Activated CD8-positive, alpha-beta T cell treated with anti-CD3 and anti-CD28 coated beads for 36 hours (primary cell): Measurements from ENCODE around the gene NT5DC1. TPM values are rescaled to one million over a fixed set of nuclear protein-coding genes. Genes with fewer than 3 reads are reported as not detected.

ENCODE experiments used
- ATAC-seq: fragments of 200-7000 bp; cut with Tn5 transposase; one replicate; pipeline ENCODE4 v1.10.0; 2021; ENCODE audit warnings: mild to moderate bottlenecking, moderate library complexity
- CTCF ChIA-PET: fragments of 350-600 bp; sonication (Branson Sonifier 250); formaldehyde crosslinking; loops from one replicate; lab custom pipeline; 2021; ENCODE audit warnings: antibody characterized with exemption; lab: Charles Lee
- POLR2A ChIA-PET: fragments of 350-600 bp; sonication (Branson Sonifier 250); formaldehyde crosslinking; loops from one replicate; lab custom pipeline; 2021; ENCODE audit warnings: antibody characterized with exemption; lab: Charles Lee
- DNase-seq: peaks from one replicate; pipeline ENCODE4 v3.0.0-alpha.2; 2020
- H3K27ac Mint-ChIP-seq: one replicate; pipeline ENCODE4 v1.8.0; 2021; ENCODE audit warnings: mild to moderate bottlenecking, mixed read lengths
- H3K27me3 Mint-ChIP-seq: one replicate; pipeline ENCODE4 v1.8.0; 2021; ENCODE audit warnings: mixed read lengths
- H3K36me3 Mint-ChIP-seq: one replicate; pipeline ENCODE4 v1.8.0; 2021; ENCODE audit warnings: low read depth, mixed read lengths
- H3K4me1 Mint-ChIP-seq: one replicate; pipeline ENCODE4 v1.8.0; 2021; ENCODE audit warnings: low read depth, mixed read lengths
- H3K4me3 Mint-ChIP-seq: one replicate; pipeline ENCODE4 v1.8.0; 2021; ENCODE audit warnings: mild to moderate bottlenecking, moderate library complexity, mixed read lengths
- H3K9me3 Mint-ChIP-seq: one replicate; pipeline ENCODE4 v1.8.0; 2021; ENCODE audit warnings: mixed read lengths
- CTCF ChIP-seq: fragments of 200-600 bp; IDR thresholded peaks from one replicate; pipeline ENCODE4 v1.8.0; 2022; ENCODE audit warnings: antibody characterized with exemption, mild to moderate bottlenecking
- intact Hi-C: fragments of 100-400 bp; cut with micrococcal nuclease; formaldehyde crosslinking; loops from one replicate; pipeline ENCODE4 v1.10.0; 2022
- total RNA-seq, 2 experiments: library from RNA; stranded (reverse); gene quantifications; one replicate each; pipeline ENCODE4 v1.2.3, GENCODE V29; 2021

Gene NT5DC1
- total RNA-seq, 2 experiments from 2014 or later: 47.8 to 53.3 TPM

- no peaks in the 10 kb centered on the region for H3K27me3 Mint-ChIP-seq
- H3K36me3 Mint-ChIP-seq: no peaks in the 10 kb centered on the region
- DNase-seq (no peak), ATAC-seq (no peak)
- CTCF ChIA-PET: no interaction called here
- POLR2A ChIA-PET: interaction anchor here (1.2 kb wide), 1 partner anchor 10 kb away, joined by 4 read pairs; no protein-coding TSS in a partner anchor
- intact Hi-C loops: no loop called here
- no peaks in the 10 kb centered on the region for H3K9me3 Mint-ChIP-seq
- H3K4me1 Mint-ChIP-seq: no peaks in the 10 kb centered on the region
- no peak overlapping the region for H3K4me3 Mint-ChIP-seq
- no peak for TF ChIP-seq CTCF
- H3K27ac Mint-ChIP-seq: no peak overlapping the region
Observed at GRCh38 chr6:116239856-116240255, 139.2 kb downstream of the NT5DC1 start.

- ATAC-seq (no peak), DNase-seq (no peak)
- no peak for TF ChIP-seq CTCF
- H3K4me3 Mint-ChIP-seq: no peak overlapping the region
- no peaks in the 10 kb centered on the region for H3K27me3 Mint-ChIP-seq
- peaks cover 3% of the 10 kb centered on the region for H3K36me3 Mint-ChIP-seq
- intact Hi-C loops: no loop called here
- no peak overlapping the region for H3K27ac Mint-ChIP-seq
- CTCF ChIA-PET: no interaction called here
- POLR2A ChIA-PET: no interaction called here
- H3K9me3 Mint-ChIP-seq: no peaks in the 10 kb centered on the region
- peaks cover 10% of the 10 kb centered on the region for H3K4me1 Mint-ChIP-seq
Observed at GRCh38 chr6:116244284-116244683, 143.6 kb downstream of the NT5DC1 start.

GRCh38 chr6:116246089-116246488 lies 145.4 kb downstream of the NT5DC1 start:
- Mint-ChIP-seq H3K4me1 (peaks cover 23% of the 10 kb centered on the region), H3K27me3 (no peaks in the 10 kb centered on the region), H3K27ac (no peak overlapping the region), H3K36me3 (peaks cover 13% of the 10 kb centered on the region), H3K9me3 (no peaks in the 10 kb centered on the region), H3K4me3 (no peak overlapping the region)
- POLR2A ChIA-PET: no interaction called here
- DNase-seq (no peak), ATAC-seq (no peak)
- CTCF ChIA-PET: no interaction called here
- no peak for TF ChIP-seq CTCF
- intact Hi-C loops: no loop called here

- no peak for ATAC-seq
- POLR2A ChIA-PET: no interaction called here
- CTCF ChIA-PET: interaction anchor here (1.1 kb wide), 1 partner anchor 30 kb away, joined by 5 read pairs; no protein-coding TSS in a partner anchor
- no peak overlapping the region for H3K27ac Mint-ChIP-seq
- no peak for TF ChIP-seq CTCF
- no peak overlapping the region for H3K4me3 Mint-ChIP-seq
- no peaks in the 10 kb centered on the region for H3K27me3 Mint-ChIP-seq
- DNase-seq: no peak
- peaks cover 35% of the 10 kb centered on the region for H3K4me1 Mint-ChIP-seq
- peaks cover 21% of the 10 kb centered on the region for H3K36me3 Mint-ChIP-seq
- H3K9me3 Mint-ChIP-seq: no peaks in the 10 kb centered on the region
- intact Hi-C loops: no loop called here
Observed at GRCh38 chr6:116247285-116247684, 146.6 kb downstream of the NT5DC1 start.

- H3K27me3 Mint-ChIP-seq: no peaks in the 10 kb centered on the region
- H3K4me1 Mint-ChIP-seq: peaks cover 41% of the 10 kb centered on the region
- peaks cover 23% of the 10 kb centered on the region for H3K36me3 Mint-ChIP-seq
- H3K9me3 Mint-ChIP-seq: no peaks in the 10 kb centered on the region
- no peak overlapping the region for H3K4me3 Mint-ChIP-seq
- ChIA-PET CTCF (interaction anchor here (1.1 kb wide), 1 partner anchor 31 kb away, joined by 5 read pairs; no protein-coding TSS in a partner anchor), POLR2A (no interaction called here)
- H3K27ac Mint-ChIP-seq: peak overlapping the region; percentile 44
- TF ChIP-seq CTCF: no peak
- DNase-seq (no peak), ATAC-seq (no peak)
- intact Hi-C loops: no loop called here
Observed at GRCh38 chr6:116248577-116248976, 147.9 kb downstream of the NT5DC1 start.
